Measurements from ENCODE around the gene PSAT1.

GRCh38 chr9:78291240-78291925, 5.5 kb upstream of the PSAT1 start:
- TF ChIP-seq CTCF (IDR thresholded peaks at IDR 0.05; ENCODE audit: low read depth, low read length) (no peak), EZH2phosphoT487 (IDR thresholded peaks at IDR 0.05; ENCODE audit: low read depth) (no peak)
